Fibroblast of mammary gland (primary cell): ENCODE results near the gene NRG4.
"Not testable (repeated sequence)": the region's sequence is repeated elsewhere in the genome, so short reads cannot be mapped to it uniquely, and the experiment has no call there.

ENCODE experiments used
- DNase-seq: peaks from one replicate; pipeline ENCODE4 v3.0.0-alpha.2; 2010; ENCODE audit warnings: low read depth
- H3K4me3 ChIP-seq: 2 replicates; pipeline ENCODE4 v1.5.1; 2011; ENCODE audit warnings: low read depth, mild to moderate bottlenecking, low read length, moderate library complexity; ENCODE audit not compliant: control insufficient read depth
- CTCF ChIP-seq: conservative IDR thresholded peaks from 2 replicates; pipeline ENCODE4 v1.5.1; 2011; ENCODE audit warnings: low read depth, low read length, inconsistent platforms; ENCODE audit not compliant: control insufficient read depth, insufficient read depth

NRG4 gene

GRCh38 chr15:75923756-75924155, 88.5 kb downstream of the NRG4 start:
- DNase-seq: no peak
- TF ChIP-seq CTCF: no peak
- no peak overlapping the region for H3K4me3 ChIP-seq

GRCh38 chr15:75921732-75922703, 90.2 kb downstream of the NRG4 start:
- DNase-seq: peak; percentile 94

DNA sequence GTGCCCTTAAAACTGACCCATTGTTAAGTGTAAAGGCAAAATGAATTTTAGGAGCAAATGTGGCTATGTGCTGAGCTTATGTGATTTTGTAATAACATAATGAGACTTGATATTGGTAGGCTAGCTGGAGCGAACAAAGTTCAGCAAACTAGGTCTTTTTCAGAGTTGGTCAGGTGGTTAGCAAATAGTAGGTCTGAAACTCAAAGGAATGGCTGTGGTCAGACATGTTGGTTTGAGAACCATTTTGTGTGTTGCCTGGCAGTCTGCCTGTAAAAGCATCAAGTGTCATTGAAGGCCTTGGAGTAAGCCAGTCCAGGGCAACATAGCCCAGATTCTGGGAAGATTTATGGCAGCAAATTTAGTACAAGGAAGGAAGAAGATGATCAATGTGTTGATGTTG, 92.1 kb downstream of the NRG4 start:
- no peak for TF ChIP-seq CTCF
- no peak overlapping the region for H3K4me3 ChIP-seq
- DNase-seq: peak; percentile 15

More at GRCh38 chr15:75921732-75922703, 90.2 kb downstream of the NRG4 start:
- H3K4me3 ChIP-seq: no peak overlapping the region
- TF ChIP-seq CTCF: peak; percentile 43

GRCh38 chr15:75918135-75918534, 94.1 kb downstream of the NRG4 start:
- TF ChIP-seq CTCF: no peak
- no peak for DNase-seq
- no peak overlapping the region for H3K4me3 ChIP-seq

DNA sequence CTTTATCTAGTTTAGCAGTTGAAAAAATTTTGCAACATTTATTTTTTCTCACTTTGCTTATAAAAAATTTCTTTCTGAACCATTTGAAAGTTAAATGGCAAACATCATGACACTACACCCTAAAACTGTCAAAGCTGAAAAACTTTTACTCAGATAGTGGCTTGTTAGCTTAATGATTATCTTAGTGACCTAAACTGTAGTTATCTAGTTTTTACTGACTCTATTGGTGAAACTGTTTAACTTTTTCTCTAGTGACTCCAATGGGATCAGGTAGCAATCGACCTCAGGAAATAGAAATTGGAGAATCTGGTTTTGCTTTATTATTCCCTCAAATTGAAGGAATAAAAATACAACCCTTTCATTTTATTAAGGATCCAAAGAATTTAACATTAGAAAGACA, 95.2 kb downstream of the NRG4 start:
- H3K4me3 ChIP-seq: no peak overlapping the region
- DNase-seq: no peak
- no peak for TF ChIP-seq CTCF

DNA sequence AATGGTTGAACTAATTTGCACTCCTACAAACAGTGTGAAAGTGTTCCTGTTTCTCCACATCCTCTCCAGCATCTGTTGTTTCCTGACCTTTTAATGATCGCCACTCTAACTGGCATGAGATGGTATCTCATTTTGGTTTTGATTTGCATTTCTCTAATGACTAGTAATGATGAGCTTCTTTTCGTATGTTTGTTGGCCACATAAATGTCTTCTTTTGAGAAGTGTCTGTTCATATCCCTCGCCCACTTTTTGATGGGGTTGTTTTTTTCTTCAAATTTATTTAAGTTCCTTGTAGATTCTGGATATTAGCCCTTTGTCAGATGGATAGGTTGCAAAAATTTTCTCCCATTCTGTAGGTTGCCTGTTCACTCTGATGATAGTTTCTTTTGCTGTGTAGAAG, 101.9 kb downstream of the NRG4 start:
- H3K4me3 ChIP-seq, DNase-seq: not testable (repeated sequence)

DNA sequence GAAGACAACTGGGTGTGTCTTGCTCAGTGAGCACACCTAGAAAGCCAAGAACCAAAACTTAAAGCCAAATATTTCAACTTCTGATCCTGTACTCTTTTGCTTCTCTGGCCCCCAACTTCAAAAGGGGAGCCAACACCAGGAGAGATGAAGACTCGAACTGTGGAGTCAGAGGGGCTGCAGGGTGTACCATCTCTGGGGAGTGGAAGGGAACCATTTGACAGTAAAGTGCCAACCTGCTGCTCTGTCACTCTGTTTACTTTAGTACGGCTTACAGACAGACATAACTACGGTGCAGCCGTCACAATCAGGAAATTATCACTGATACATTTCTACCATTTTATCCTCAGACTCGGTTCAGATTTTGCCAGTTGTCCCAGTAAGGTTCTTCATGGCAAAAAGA, 107.0 kb downstream of the NRG4 start:
- TF ChIP-seq CTCF: no peak
- DNase-seq: no peak
- H3K4me3 ChIP-seq: peak overlapping the region; percentile 3
